Stimulated activated CD4-positive, alpha-beta T cell treated with anti-CD3 and anti-CD28 coated beads, TNF-alpha, amount 100 ng/mL, for 24 hours (primary cell): ENCODE measurements around the gene PPP1R3F.
"Not testable (repeated sequence)": the region's sequence is repeated elsewhere in the genome, so short reads cannot be mapped to it uniquely, and the experiment has no call there.

Experiments
- DNase-seq, 3 experiments: peaks; one replicate each; pipeline ENCODE4 v3.0.0-alpha.2; 2020; ENCODE audit warnings: low read depth in 3 of 3

The PPP1R3F gene

DNA sequence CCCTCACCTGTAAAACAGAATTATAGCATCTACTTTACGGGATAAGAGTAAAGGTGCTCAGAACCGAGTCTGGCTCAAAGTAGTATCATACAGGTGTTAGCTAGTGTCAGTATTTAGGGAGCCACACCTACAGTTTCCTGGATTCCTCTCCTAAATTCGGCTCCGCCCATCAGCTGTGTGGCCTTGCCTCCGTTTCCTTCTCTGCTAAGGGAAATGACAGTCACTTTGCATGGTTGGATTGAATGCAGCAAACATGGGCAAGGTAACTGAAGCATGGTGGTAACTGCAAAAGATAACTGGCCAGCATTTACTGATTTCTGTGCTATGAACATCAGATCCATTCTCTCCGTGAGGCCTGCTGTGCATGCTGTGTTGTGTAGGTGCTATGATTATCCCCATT, 2.8 kb downstream of the PPP1R3F start:
- DNase-seq = no peak

DNA sequence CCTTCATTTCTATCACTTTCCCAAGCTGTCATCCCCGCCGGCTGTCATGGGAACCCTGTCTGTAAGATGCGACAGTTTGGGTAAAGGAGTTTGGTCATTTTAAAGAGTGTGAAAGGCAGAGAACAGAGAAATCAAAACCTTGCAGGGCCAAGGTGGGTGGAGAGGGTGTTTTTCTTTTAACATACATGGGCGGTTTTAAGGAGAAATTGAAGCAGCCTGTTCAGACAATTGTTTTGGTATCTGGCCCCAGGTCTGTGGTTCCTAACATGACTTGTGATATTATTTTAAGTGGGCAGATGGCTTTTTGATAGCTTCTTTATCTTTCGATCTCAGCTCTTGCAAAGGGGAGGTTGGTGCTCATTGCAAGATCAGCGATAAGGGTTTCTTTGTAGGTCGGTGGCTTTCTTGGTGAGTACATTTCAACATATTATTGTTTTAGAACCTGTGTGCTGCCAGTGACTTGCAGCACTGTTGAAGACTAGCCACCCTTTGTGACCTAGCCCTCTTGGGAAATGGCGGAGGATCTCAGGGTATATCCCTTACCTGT, 3.7 kb downstream of the PPP1R3F start:
- peak in 1 of 3 experiments; percentile 9 for DNase-seq

DNA sequence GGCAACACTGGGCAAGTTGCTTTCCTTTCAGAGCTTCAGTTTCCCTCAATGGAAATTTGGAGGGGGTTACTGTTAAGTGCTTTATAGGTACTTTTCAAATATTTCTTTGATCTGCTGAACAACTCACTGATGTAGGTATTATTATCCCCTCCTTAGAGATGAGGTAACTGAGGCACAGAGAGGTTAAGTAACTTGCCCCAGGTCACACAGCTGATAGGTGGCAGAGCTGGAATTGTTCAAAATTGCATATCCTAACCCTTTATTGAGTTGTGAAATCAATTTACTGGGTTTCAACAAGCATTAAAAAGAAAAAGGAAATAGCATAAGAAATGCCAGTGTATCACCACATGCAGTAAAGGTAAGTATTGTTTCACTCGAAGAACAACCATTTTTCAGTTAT, 6.6 kb downstream of the PPP1R3F start:
- DNase-seq = no peak

DNA sequence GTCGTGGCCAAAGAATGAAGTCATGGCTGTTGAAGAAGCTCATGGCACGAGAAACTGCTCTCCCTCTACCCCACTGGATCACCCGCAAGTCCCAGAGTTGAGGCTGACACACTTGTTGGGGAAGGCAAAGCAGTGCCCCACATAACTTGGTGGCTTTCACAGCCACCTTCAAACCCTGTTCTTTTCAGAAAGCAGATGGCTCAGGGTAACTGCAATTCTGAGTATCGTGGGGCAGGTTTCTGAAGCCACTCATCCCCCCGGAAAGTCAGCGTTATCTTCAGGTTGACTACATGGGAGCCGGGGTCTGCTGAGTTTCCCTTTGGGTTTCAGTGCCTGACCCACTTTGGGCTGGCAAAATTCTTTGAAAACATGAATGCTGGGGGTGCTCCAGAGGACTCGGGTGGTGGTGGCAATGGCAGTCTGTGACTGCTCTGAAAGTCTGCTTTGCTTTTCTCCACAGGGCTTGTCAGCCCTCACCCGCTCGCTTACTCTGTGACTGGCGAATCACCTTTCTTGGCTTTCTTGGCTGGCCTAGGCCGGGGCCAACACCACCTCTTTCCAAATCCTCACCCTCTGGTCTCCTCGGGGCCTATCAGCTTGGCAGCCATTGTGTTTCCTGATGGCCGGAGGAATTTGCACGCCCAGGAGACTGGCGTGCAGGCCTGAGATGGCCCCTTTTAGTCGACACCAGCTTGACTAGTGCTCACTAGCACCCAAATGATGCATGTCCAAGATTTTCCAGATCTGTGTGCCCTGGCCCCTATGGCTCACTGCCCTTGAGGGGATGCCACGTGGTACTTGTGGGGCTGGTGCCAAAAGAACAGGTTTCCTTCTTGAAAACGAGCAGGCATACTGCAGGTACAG, 7.3 kb downstream of the PPP1R3F start:
- DNase-seq = peak in 1 of 3 experiments; percentile 22

DNA sequence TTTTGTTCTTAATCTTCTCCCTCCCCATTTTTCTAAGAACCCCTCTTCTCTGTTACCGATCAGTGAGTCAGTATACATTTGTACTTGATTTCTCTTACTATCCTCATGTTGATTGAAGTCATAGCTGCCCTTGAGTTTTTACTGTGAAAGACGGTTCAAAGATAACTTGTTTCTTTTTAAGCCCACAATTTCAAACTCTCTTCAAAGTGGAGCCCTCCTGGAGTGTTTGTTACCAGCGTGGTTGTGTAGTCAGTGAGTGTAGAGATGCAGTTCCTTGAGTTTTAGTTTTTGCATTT, 7.9 kb downstream of the PPP1R3F start:
- no peak for DNase-seq

DNA sequence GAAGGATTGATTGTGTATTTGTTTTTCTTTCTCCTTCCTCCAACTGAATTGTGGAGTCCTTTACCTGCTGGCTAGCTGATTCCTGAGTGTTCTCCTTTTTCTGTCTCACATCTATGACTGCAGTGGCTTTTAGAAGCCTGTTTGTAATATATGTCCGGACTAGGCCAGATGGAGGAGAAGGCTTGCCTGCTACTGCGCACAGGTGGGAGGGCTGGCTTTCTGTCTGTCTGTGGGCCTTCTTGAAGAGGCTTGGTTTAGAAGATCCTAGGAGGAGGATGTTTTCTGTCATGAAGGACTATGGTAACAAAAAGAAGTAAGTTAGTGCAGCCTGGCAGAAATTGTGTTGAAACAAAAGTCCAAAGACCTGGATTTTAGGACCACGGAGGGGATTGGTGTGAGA, 8.5 kb downstream of the PPP1R3F start:
- DNase-seq = no peak

DNA sequence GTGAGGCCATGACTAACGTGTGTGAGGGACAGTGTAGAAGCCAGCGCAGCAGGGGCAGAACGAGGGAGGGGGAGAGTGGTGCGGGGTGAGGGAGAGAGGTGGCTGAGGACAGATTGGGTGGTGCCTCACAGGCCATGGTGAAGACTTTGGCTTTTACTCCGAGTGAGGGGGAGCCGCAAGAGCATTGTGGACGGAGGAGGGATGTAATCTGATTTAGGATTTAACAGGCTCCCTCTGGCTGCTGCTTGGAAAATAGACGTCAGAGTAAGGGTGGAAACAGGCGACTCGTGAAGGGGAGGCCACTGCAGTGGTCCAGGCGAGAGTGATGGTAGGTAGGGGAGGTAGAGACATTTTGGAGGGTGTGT, 13.0 kb downstream of the PPP1R3F start:
- DNase-seq = no peak

DNA sequence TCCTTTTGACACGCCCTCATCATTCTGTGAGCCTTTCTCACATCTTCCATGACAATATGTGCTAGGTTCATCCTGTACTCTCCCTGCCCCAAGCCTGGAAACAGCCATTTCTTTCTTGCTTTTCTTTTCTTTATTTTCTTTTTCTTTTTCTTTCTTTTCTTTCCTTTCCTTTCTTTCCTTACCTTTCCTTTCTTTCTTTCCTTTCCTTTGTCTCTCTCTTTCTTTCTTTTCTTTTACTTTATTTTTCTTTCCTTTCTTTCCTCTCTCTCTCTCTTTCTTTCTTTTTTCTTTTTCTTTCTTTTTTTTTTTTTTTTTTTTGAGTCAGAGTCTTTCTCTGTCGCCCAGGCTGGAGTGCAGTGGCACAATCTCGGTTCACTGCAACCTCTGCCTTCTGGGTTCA, 14.6 kb downstream of the PPP1R3F start:
- DNase-seq = no peak

DNA sequence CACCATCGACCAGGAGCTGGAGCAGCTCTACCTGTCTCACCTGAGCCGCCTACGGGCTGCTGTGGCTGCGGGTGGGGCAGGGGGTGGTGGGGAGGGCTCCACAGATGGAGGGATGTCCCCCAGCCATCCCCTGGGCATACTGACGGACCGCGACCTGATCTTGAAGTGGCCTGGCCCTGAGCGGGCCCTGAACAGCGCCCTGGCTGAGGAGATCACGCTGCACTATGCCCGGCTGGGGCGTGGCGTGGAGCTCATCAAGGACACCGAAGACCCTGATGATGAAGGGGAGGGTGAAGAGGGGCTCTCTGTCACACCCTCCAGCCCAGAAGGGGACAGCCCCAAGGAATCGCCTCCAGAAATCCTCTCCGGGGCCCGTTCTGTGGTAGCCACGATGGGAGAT, 16.5 kb downstream of the PPP1R3F start:
- DNase-seq = no peak

DNA sequence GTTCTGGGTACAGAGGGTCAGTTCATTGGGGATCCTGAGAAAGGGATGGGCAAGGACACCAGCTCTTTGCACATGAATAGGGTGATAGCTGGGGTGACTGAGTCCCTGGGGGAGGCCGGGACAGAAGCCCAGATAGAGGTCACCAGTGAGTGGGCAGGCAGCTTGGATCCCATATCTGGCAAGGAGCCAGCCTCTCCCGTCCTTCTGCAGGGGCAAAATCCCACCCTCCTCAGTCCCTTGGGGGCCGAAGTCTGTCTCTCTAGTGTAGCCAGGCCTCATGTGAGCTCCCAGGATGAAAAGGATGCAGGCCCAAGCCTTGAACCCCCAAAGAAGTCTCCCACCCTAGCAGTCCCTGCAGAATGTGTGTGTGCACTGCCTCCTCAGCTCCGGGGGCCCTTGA, 17.0 kb downstream of the PPP1R3F start:
- DNase-seq = no peak

DNA sequence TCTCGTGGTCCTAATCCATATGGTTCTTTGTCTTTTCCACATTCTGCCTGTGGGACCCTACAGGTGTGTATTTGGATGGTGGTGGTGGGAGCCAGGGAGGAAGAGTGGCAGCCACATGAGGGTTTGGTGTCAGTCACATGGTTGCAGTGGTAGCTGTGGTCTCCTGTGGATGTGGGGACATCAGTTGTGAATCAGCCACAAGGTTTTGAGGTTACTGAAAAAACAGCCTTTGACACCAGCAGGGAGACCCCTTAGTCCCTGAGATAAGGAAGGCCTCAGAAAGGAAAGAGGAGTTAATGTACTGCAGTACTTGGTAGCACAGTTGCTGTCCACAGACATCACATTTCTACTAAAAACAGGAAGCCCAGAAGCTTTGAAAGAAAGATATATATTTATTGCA, 18.1 kb downstream of the PPP1R3F start:
- DNase-seq = no peak

DNA sequence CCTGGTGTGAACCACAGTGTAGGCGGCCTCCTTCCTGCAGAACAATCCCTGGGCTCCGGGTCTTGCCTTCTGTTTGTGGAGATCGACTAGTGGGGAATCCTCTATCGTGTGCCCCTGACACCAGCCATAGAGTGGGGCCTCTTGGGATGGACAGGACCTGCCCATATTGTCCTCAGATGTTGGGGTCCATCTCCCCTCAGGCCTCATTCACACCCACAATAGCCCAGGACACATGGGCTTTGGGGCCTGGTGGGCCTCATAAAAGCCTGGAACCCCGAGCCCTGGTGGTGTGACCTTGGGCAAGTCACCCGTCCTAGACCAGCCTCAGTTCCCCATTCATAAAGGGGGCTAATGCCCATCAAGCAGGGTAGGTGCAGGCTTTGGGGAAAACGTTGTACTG, 20.6 kb downstream of the PPP1R3F start:
- DNase-seq = no peak

DNA sequence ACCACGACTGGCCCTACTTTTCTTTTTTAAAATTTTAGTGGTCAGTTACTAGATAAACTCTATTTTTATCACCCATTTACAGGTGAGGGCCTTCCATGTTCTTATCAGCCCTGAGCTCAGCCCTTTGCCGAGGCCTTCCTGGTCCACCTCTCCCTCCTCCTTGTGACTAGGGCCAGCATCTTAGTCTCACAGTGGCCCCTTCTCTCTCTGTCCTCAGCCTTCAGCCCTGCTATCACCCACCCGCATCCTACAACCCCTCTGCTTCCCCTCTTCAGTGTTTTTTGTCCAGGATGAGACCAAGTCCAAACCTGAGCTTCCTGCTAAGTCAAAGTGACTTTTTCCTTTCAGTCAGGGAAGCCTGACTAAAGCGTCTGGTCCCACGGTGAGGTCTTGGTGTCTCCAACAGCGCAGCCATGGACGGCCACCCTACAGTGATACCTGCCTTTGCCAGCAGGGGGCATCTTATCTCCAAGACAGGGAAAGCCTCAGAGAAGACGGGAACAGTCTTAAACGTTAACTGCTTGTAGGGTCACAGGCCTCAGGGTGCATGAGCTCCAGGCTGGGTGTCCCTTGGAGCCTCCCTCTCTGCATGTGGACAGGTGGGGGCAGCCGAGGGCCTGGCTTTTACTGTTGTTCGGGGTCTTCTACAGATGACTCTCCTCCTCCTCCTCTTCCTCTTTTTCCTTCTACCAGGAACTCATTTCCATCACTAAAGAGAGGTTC, 22.2 kb downstream of the PPP1R3F start:
- DNase-seq = peak; percentile 35 to 68 (median 60)

DNA sequence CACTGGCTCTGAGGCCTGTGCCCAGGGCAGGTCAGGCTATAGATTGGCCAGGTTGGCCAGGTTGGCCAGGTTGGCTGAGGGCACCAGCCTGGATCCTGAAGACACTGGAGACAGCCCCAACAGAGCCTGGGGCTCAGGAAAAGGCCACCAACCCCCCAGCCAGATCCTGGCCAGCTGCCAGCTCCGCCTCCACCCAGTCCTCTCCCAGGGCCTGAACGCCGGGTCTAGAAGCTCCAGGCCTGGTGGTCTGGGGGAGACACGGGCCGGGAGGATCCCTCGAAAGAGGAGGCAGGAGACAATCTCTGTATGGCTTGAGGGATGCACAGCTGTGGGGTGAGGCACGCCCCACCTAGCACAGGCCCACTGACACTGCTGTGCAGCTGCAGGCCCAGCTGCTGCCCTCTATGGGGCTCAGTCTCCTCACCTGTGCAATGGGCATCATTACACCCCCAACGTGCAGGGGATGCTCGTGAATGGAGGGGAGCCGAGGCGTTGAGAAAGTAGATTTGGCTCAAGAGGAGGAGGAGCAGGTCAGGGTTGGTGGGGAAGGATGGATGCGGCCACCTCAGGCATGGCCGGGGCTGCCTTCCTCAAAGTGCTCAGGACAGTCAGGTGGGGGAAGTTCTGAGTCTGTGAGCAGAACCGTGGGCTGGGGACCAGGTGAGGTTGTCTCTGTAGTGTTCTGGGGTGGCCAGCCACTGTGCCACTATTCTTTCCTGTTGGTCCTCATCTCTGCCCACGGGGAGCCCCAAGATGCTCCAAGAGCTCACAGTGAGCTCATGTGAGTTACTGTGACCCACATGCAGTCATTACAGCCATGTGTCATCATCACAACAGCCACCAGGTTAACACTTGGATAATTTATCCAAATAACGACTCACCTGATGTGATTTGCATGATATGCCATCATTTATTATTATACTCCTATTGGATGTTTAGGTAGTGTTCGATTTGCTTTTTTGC, 23.1 kb downstream of the PPP1R3F start:
- no peak for DNase-seq

DNA sequence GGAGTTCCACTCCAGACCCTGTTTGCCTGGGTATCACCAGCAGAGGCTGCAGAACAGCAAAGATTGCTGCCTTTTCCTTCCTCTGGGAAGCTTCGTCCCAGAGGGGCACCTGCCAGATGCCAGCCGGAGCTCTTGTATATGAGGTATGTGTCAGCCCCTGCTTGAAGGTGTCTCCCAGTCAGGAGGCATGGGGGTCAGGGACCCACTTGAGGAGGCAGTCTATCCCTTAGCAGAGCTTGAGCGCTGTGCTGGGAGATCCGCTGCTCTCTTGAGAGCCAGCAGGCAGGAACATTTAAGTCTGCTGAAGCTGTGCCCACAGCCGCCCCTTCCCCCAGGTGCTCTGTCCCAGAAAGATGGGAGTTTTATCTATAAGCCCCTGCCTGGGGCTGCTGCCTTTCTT, 29.7 kb downstream of the PPP1R3F start:
- DNase-seq = not testable (repeated sequence)

DNA sequence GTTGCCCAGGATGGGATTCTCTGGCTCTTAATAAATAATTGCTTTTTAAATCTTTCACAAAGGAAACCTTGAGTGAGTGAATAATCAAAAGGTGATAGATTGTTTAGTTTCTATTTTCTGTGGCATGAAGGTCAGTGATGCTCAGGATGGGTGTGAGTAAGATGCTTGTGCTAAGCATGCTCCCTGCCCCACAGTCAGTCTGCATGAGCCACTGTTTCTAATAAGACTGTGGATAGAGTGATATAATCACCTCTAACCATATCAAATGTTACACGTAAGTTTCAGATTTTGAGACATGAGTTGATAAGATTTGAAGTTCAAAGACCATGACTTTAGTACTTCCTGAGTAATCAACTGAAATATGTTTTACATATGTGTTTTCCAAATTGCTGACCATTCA, 31.1 kb downstream of the PPP1R3F start:
- no peak for DNase-seq

DNA sequence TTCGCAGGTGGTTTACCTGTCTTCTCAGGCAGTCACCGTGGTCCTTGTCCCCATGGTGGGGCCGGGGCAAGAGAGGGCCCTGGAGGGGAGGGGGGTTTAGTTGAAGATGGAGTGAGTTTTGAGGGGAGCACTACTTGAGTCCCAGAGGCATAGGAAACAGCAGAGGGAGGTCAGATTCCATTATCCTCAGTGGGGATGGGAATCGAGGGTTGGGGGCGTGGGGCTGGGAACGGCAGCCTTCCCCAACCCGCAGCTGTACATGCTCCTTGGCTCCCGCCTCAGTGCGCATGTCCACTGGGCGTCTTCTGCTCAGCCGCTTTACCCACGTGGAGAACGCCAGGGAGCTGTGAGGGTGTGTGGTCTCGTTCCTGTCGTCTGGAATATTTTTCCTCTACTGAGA, 33.8 kb downstream of the PPP1R3F start, which contains the start of gene GAGE10:
TSS of gene GAGE10 (plus strand) at position 301 of the 400 bp plus-strand sequence. CDS start 1,214 bp downstream, outside the sequence.
- DNase-seq = no peak

DNA sequence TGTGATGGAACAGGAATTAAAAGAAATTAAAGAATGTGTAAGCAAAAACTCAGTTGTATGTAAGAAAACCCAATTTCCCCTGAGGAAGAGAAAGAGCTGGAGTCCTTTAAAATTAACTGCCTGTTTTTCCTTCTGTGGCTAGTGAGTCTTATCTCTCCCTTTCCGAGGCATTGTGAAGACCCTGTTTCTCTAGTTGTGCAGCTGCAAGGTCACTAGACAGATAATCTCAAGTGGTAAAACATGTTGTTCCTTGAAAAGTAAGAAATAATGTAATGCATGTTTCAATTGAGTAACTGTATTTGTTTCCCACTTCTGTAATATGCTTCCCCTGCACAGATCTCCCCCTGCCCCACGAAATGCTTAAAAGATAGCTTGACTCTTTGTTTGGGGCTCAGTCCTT, 38.2 kb downstream of the PPP1R3F start:
- not testable (repeated sequence) for DNase-seq

DNA sequence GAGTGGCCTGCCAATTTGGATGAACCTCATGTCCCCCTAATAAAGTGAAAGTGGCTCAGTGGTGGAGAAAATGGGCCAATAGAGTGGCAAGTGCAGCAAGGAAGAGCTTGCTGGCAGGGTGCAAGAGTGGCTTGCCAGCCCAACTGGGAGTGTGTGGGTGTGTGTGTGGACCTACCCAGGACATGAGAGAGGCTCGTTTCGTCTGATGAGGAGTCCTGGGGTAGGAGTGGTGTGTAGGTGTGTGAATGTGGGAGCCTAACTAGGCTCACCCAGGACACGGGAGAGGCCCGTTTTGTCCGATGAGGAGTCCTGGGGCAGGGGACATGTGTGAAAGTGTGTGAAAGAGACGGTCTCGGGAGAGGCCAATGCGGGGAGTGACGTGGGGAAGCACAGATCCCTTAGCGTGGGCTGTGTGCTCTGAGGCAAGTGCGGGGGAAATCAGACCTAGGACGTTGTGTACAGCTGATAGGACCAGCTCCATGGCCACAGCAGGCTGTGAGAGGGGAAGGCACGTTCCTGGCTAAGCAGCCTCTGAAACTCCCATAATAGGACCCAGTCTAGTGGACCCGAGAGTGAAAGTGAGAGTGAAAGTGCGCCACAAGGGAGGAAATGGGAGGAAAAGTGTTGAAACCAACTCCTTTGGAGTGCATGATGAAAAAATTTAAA, 39.1 kb downstream of the PPP1R3F start:
- DNase-seq = no peak

DNA sequence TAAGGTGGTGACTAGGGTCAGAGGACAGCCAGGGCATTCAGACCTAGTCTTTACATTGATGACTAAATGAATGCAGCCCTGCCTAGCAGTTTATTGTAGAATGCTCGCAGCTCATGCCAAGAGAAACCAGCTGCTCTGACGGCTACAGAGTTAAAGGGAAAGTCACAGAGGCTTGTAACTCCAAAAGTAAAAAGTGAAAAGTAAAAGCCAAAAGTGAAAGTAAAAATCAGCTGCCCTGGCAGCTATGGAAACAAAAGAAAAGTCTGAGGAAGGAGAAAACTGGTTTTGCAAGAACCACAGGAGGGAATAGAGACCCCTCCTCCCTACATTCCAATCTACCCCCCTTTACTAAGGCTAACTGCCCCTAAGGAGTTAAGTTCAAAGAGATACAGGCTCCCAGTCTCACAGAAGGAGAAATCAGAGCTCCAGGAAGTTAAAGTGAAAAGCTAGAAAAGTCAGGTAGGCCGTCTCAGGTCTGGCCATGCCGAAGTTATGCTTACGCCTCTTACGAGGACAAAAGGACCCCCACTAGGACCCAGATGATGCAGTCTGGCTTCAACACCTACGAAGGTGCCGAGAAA, 39.9 kb downstream of the PPP1R3F start:
- DNase-seq = no peak

DNA sequence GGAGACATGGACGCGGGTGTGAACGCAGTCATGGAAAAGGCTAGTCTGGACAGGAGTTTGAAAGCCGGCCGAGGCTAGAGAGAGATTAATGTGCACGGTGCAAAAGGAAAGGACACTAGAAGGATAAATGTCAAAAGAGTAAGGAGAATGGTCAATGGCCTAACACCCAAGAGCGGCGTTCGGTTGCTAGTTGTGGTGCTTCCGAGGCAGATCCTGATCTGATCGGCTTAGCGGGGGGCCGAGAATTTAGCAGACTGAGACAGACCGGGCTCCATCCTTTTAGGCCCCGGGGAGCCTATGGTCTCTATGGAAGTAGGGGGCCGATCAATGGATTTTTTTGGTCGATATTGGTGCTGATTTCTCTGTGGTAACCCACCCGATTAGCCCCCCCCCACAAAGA, 40.8 kb downstream of the PPP1R3F start:
- DNase-seq = no peak
